ENCODE results near the gene CDC14B.

DNA sequence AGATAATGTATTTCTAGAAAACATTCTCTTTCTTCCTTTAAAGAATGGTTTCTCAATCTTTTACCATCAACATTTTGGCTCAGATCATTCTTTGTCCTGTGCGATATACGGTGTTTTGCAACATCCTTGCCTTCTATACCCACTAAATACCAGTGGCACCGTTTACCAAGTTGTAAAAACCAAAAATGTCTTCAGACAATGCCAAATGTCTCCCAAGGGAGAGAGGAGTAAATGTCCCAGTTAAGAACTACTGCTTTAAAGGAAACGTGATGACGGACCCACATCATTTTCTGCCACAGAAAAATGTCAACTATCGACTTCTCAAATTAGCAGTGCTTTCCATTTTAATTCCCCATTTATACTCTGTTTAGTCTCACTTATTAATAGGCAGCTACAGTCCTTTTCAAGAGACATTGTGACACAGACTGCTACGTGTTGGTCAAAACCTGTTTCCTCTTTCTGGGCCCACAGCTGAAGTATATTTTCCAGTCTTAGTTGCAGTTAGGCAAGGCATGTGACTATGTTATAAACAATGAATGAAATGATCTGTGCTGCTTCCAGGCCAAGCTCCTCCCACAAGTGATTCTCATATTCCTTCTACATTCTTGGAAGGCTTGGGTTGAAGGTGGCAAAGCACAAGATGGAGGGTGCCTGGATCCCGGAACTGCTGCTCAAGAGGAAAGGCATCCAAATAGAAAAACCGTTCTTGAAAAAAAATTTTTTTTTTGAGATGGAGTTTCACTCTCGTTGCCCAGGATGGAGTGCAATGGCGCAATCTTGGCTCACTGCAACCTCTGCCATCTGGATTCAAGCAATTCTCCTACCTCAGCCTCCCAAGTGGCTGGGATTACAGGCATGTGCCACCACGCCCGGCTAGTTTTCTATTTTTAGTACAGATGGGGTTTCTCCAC lies 26.7 kb upstream of the CDC14B start:
- TF ChIP-seq SMAD3 (CRISPR knock-in tag; IDR thresholded peaks at IDR 0.05; ENCODE audit: borderline replicate concordance): no peak
- TF ChIP-seq, protein P1, sequence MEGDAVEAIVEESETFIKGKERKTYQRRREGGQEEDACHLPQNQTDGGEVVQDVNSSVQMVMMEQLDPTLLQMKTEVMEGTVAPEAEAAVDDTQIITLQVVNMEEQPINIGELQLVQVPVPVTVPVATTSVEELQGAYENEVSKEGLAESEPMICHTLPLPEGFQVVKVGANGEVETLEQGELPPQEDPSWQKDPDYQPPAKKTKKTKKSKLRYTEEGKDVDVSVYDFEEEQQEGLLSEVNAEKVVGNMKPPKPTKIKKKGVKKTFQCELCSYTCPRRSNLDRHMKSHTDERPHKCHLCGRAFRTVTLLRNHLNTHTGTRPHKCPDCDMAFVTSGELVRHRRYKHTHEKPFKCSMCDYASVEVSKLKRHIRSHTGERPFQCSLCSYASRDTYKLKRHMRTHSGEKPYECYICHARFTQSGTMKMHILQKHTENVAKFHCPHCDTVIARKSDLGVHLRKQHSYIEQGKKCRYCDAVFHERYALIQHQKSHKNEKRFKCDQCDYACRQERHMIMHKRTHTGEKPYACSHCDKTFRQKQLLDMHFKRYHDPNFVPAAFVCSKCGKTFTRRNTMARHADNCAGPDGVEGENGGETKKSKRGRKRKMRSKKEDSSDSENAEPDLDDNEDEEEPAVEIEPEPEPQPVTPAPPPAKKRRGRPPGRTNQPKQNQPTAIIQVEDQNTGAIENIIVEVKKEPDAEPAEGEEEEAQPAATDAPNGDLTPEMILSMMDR (IDR thresholded peaks at IDR 0.05): no peak
- no peak for TF ChIP-seq CREB1 (CRISPR knock-in tag; IDR thresholded peaks at IDR 0.05)
- TF ChIP-seq ZNF263 (CRISPR knock-in tag; IDR thresholded peaks at IDR 0.05; ENCODE audit: low read depth): no peak
- no peak for TF ChIP-seq NFE2L1 (CRISPR knock-in tag; IDR thresholded peaks at IDR 0.05)
- no peak for TF ChIP-seq ZNF416 (CRISPR knock-in tag; IDR thresholded peaks at IDR 0.05)
- no peak for TF ChIP-seq SP1 (CRISPR knock-in tag; conservative IDR thresholded peaks at IDR 0.05)
